GM21360 (cell line): ENCODE measurements around the gene RDX.
"Not testable (repeated sequence)": the region's sequence is repeated elsewhere in the genome, so short reads cannot be mapped to it uniquely, and the experiment has no call there.

Experiments
- ATAC-seq: cut with Tn5 transposase; IDR thresholded peaks from one replicate; pipeline ENCODE4 v1.9.1; 2021; ENCODE audit warnings: mild to moderate bottlenecking, moderate library complexity; ENCODE audit not compliant: unreplicated experiment

RDX gene

DNA sequence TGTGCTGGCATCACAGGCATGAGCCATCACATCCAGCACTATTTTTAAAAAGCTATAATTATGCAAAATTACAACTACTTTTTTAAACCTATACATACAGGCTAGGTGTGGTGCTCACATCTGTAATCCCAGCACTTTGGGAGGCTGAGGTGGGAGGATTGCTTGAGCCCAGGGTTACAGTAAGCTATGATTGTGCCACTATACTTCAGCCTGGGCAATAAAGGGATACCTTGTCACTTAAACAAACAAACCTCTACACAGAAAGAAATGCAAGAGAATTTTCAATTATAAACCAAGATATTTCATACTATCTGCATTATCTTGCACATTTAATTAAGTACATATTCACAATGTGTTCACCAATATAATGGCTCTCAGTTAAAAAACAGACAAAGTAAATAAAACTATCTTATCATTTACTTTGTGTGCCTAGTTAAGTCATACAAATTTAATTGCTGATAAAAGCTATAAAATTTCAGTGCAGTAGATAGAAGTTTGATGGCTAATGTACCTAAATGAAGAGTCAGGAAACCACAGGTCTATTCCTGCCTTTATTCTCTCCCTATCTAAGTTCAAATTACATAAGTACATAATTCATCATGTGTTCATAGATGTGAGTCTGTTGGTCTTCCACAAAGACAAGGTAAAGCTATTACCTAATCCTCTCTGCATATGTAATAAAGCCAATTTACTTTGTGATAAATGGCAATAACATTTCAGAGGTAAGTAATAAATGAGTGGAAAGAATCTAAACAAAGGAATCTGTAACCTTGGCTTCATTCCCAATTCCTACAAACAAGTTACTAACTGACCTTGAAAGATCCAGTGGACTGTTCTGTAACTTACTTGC, 9.0 kb upstream of the RDX start:
- no peak for ATAC-seq

- ATAC-seq = no peak
Observed at GRCh38 chr11:110303414-110303826, 7.0 kb upstream of the RDX start.

DNA sequence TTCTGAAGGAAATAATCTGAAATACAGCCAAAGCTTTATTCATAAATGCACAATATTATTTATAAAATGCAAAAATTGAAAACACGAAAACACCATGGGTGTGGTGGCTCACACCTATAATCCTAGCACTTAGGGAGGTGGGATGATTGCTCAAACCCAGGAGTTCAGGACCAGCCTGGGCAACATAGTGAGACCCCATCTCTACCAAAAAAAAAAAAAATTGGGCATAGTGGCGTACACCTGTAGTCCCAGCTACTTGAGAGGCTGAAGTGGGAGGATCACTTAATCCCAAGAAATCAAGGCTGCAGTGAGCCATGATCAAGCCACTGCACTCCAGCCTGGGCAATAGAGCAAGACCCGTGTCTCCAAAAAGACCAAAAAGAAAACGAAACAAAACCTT, 5.2 kb upstream of the RDX start:
- no peak for ATAC-seq

- ATAC-seq = no peak
Observed at GRCh38 chr11:110301032-110301431, 4.6 kb upstream of the RDX start.

GRCh38 chr11:110299006-110299785, 2.8 kb upstream of the RDX start:
- ATAC-seq = no peak

DNA sequence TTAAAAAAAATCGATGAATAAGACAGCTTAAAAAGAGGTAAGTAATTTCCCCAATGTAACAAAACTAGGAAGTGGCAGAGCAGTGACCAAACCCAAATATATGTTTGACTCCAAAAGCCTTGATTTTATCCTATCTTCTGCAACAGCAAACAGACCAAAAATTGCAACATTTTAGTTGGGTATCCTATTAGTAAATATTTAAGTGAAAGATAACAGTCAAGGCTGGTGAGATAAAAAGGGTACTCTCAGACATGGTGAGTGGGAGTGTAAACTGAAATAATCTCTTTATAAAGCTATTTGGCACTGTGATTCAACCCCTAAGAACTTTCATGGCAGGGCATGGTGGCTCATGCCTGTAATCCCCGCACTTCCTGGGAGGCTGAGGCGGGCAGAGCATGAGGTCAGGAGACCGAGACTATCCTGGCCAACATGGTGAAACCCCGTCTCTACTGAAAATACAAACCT, 1.9 kb upstream of the RDX start:
- ATAC-seq = no peak

- ATAC-seq = no peak
Observed at GRCh38 chr11:110297726-110298300, 1.4 kb upstream of the RDX start.

GRCh38 chr11:110297076-110297725, 787 bp upstream of the RDX start:
- ATAC-seq = no peak

DNA sequence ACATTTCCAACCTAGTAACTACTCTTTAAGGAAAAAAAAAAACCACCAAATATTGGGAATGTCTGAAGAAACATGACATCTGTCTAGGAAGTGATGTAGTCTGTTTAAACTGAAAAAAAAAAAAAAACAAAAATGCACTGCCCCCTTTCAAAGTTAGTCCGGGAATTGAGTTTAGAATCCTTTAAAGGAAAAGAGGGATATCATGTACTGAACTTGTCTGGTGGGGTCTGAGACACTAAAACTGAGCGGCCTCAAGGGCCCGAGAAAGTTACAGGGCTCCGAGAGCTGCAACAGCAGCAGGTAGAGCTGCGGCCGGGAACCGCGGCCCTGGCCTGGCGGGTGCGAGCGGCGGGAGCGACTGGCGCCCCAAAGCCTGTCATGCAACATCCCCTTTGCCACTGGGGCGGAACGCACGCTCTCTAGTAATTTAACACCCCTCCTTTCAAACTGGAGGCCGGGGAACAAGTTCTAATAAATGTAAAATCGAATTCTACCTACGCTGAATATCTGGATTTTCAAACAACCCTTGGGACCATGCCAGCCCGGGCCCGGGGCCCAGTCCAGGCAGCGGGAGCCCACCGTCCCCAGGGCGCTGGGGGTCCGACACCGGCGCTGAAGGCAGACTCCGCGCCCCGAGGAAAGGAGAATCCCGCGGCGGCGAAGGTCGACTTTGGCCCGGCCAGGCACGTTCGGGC, 736 bp downstream of the RDX start:
- ATAC-seq = peak; percentile 62

GRCh38 chr11:110295086-110295485, 1.3 kb downstream of the RDX start:
- no peak for ATAC-seq

- no peak for ATAC-seq
Observed at GRCh38 chr11:110294509-110294908, 1.9 kb downstream of the RDX start.

- ATAC-seq = no peak
Observed at GRCh38 chr11:110293389-110293788, 3.0 kb downstream of the RDX start.

DNA sequence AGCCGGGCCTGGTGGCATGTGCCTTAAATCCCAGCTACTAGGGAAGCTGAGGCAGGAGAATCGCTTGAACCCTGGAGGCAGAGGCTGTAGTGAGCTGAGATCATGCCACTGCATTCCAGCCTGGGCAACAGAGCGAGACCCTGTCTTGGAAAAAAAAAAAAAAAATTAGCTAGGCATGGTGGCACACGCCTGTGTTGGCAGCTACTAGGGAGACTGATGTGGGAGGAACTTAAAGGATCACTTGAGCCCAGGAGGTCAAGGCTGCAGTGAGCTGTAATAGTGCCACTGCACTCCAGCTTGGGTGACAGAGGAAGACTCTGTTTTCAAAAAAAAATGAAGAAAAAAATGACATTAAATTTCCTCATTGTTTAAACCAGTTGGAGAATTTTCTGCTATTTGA, 4.3 kb downstream of the RDX start:
- not testable (repeated sequence) for ATAC-seq

GRCh38 chr11:110290591-110291334, 5.7 kb downstream of the RDX start:
- ATAC-seq = no peak

DNA sequence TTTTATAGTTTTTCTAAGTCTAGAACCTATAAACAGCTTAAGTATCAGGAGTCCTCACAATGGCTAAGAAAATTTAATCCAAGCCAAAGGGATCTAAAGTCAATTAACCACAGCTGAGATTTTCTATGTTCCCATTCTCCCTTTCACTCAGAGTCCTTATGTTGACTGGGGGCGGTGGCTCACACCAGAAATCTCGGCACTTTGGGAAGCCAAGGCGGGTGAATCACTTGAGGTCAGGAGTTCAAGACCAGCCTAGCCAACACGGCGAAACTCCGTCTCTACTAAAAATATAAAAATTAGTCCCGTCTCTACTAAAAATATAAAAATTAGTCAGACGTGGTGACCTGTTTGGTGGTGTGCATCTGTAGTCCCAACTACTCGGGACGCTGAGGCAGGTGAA, 6.9 kb downstream of the RDX start:
- no peak for ATAC-seq

DNA sequence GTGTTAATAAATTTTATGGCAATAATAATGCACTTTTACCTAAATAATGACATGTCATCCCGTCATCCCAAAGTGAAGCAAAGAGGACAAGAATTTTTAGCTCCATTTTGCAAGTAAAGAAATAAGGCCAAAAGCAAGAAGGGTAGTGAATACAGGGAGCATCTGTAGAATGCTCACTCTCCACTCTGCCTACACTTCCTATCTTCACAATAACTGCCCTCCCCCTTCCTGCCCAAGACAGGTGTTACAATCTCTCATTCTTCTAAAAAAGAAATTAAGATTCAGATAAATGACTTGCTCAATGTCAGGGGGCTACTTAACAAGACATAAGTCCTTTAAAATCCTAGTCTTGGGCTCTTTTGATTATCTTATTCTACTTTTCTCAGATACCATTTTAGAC, 8.9 kb downstream of the RDX start:
- ATAC-seq = no peak

GRCh38 chr11:110286298-110287040, 9.9 kb downstream of the RDX start:
- no peak for ATAC-seq

- no peak for ATAC-seq
Observed at GRCh38 chr11:110283862-110284261, 12.6 kb downstream of the RDX start.

GRCh38 chr11:110280595-110280994, 15.8 kb downstream of the RDX start:
- ATAC-seq = not testable (repeated sequence)
